IPS-18c (cell line): ENCODE results near the gene CD101.
"Not testable (repeated sequence)": the region's sequence is repeated elsewhere in the genome, so short reads cannot be mapped to it uniquely, and the experiment has no call there.

ENCODE experiments used
- H3K4me3 ChIP-seq: 2 replicates; pipeline ENCODE4 v1.7.0; 2013; ENCODE audit warnings: low read depth, mild to moderate bottlenecking, low read length, moderate library complexity; ENCODE audit not compliant: insufficient read depth
- H3K9me3 ChIP-seq: one replicate; pipeline ENCODE4 v1.6.1; 2013; ENCODE audit warnings: mild to moderate bottlenecking, low read length, moderate library complexity; ENCODE audit not compliant: control insufficient read depth, insufficient read depth

The CD101 gene

GRCh38 chr1:117001254-117001927 is at the start of gene CD101:
Gene CD101 (plus strand): TSS chr1:117001760. CDS start chr1:117001818, 58 bp downstream.
- H3K9me3 ChIP-seq: no peaks in the 10 kb centered on the region
- H3K4me3 ChIP-seq: no peak within 1 kb of the TSS

- Histone ChIP-seq H3K4me3 (no peak overlapping the region), H3K9me3 (no peaks in the 10 kb centered on the region)
These were observed 48.8 kb upstream of the CD101 start for GRCh38 chr1:116952738-116953275.

- no peak overlapping the region for H3K4me3 ChIP-seq
- H3K9me3 ChIP-seq: no peaks in the 10 kb centered on the region
These were observed 47.1 kb upstream of the CD101 start for GRCh38 chr1:116954440-116954839.

- no peak overlapping the region for H3K4me3 ChIP-seq
- H3K9me3 ChIP-seq: no peaks in the 10 kb centered on the region
These were observed 45.2 kb upstream of the CD101 start for GRCh38 chr1:116956378-116956777.

GRCh38 chr1:116957646-116958045 is 43.9 kb upstream of the CD101 start:
- H3K4me3 ChIP-seq: no peak overlapping the region
- no peaks in the 10 kb centered on the region for H3K9me3 ChIP-seq

GRCh38 chr1:116958110-116958509 is 43.5 kb upstream of the CD101 start:
- no peaks in the 10 kb centered on the region for H3K9me3 ChIP-seq

GRCh38 chr1:116958977-116959376 is 42.6 kb upstream of the CD101 start:
- H3K4me3 ChIP-seq: no peak overlapping the region

More at GRCh38 chr1:116958110-116958509, 43.5 kb upstream of the CD101 start:
- H3K4me3 ChIP-seq: no peak overlapping the region

GRCh38 chr1:116961606-116962005 is 40.0 kb upstream of the CD101 start:
- no peaks in the 10 kb centered on the region for H3K9me3 ChIP-seq
- no peak overlapping the region for H3K4me3 ChIP-seq

More at GRCh38 chr1:116958977-116959376, 42.6 kb upstream of the CD101 start:
- H3K9me3 ChIP-seq: no peaks in the 10 kb centered on the region

GRCh38 chr1:116962987-116963639 is 38.4 kb upstream of the CD101 start:
- no peaks in the 10 kb centered on the region for H3K9me3 ChIP-seq
- H3K4me3 ChIP-seq: no peak overlapping the region

GRCh38 chr1:116966791-116967190 is 34.8 kb upstream of the CD101 start:
- H3K9me3 ChIP-seq: no peaks in the 10 kb centered on the region
- H3K4me3 ChIP-seq: no peak overlapping the region

- H3K9me3 ChIP-seq: no peaks in the 10 kb centered on the region
These were observed 32.8 kb upstream of the CD101 start for GRCh38 chr1:116968724-116969123.

GRCh38 chr1:116971258-116971860 is 30.2 kb upstream of the CD101 start:
- Histone ChIP-seq H3K9me3 (peaks cover 6% of the 10 kb centered on the region), H3K4me3 (no peak overlapping the region)

More at GRCh38 chr1:116968724-116969123, 32.8 kb upstream of the CD101 start:
- H3K4me3 ChIP-seq: no peak overlapping the region

- peaks cover 6% of the 10 kb centered on the region for H3K9me3 ChIP-seq
- H3K4me3 ChIP-seq: no peak overlapping the region
These were observed 29.4 kb upstream of the CD101 start for GRCh38 chr1:116971965-116972673.

GRCh38 chr1:116972674-116973030 is 28.9 kb upstream of the CD101 start:
- Histone ChIP-seq H3K9me3 (peaks cover 6% of the 10 kb centered on the region), H3K4me3 (no peak overlapping the region)

- H3K9me3 ChIP-seq, H3K4me3 ChIP-seq: not testable (repeated sequence)
These were observed 21.3 kb upstream of the CD101 start for GRCh38 chr1:116980309-116980708.

GRCh38 chr1:116981521-116982037 is 20.0 kb upstream of the CD101 start:
- H3K4me3 ChIP-seq: no peak overlapping the region
- no peaks in the 10 kb centered on the region for H3K9me3 ChIP-seq

GRCh38 chr1:116982319-116983004 is 19.1 kb upstream of the CD101 start:
- Histone ChIP-seq H3K9me3 (no peaks in the 10 kb centered on the region), H3K4me3 (no peak overlapping the region)
